Transverse colon (tissue), 3 donors: Measurements from ENCODE around the gene NDNF.

Experiments
- CTCF ChIP-seq, 5 experiments: fragments of 200-600 bp in 3 of 5; fragments of 450-650 bp in 2 of 5; sonication (generic) in 3 of 5; IDR thresholded peaks; 1 replicate in 2 of 5; 2 replicates in 3 of 5; pipeline ENCODE4 v1.5.1; 2016 to 2017; ENCODE audit warnings: antibody characterized with exemption in 5 of 5, inconsistent platforms in 3 of 5, mild to moderate bottlenecking in 2 of 5, moderate library complexity in 1 of 5
- EP300 ChIP-seq: sonication (generic); formaldehyde crosslinking; IDR thresholded peaks from one replicate; pipeline ENCODE4 v1.6.1; 2017; ENCODE audit warnings: antibody characterized with exemption, low read depth

GRCh38 chr4:121069430-121069829 lies 2.9 kb downstream of the NDNF start:
- TF ChIP-seq CTCF (IDR thresholded peaks at IDR 0.05), result no peak
- no peak for TF ChIP-seq EP300
